Stomach (tissue), 9 donors: ENCODE results near the gene KLF5. TPM values are rescaled to one million over a fixed set of nuclear protein-coding genes. Genes with fewer than 3 reads are reported as not detected.

Experiments
- DNase-seq, 2 donors: peaks; one replicate each; pipeline versions ENCODE4 v3.0.0 to v3.0.0-alpha.2; 2013 to 2019
- H3K27ac ChIP-seq, 5 donors: fragments of 200-600 bp in 4 of 5; sonication (generic) in 4 of 5; one replicate each; pipeline ENCODE4 v1.5.1; 2013 to 2019; ENCODE audit warnings: mild to moderate bottlenecking in 1 of 5, moderate library complexity in 1 of 5
- H3K27me3 ChIP-seq, 3 donors: fragments of 200-600 bp; sonication (generic); one replicate each; pipeline ENCODE4 v1.5.1; 2017 to 2019; ENCODE audit warnings: mixed run types in 1 of 3
- H3K36me3 ChIP-seq, 4 donors: fragments of 200-600 bp; sonication (generic); 1 replicate in 3 of 4; 2 replicates in 1 of 4; pipeline ENCODE4 v1.5.1; 2016 to 2019
- H3K4me1 ChIP-seq, 4 donors: fragments of 200-600 bp; sonication (generic); one replicate each; pipeline ENCODE4 v1.5.1; 2016 to 2019
- H3K4me3 ChIP-seq, 4 donors: fragments of 200-600 bp; sonication (generic) in 3 of 4; one replicate each; pipeline ENCODE4 v1.5.1; 2016 to 2019; ENCODE audit warnings: mild to moderate bottlenecking in 1 of 4
- H3K9me3 ChIP-seq, 4 donors: fragments of 200-600 bp; sonication (generic); one replicate each; pipeline ENCODE4 v1.5.1; 2016 to 2019
- EP300 ChIP-seq: sonication (generic); formaldehyde crosslinking; IDR thresholded peaks from one replicate; pipeline ENCODE4 v1.6.1; 2017; ENCODE audit warnings: antibody characterized with exemption
- POLR2A ChIP-seq, 4 donors: fragments of 450-650 bp; IDR thresholded peaks; one replicate each; pipeline ENCODE4 v1.6.1; 2016; ENCODE audit warnings: antibody characterized with exemption in 4 of 4, control low read depth in 2 of 4, mild to moderate bottlenecking in 1 of 4, moderate library complexity in 1 of 4
- POLR2AphosphoS5 ChIP-seq, 3 donors: sonication (generic); formaldehyde crosslinking; IDR thresholded peaks; one replicate each; pipeline ENCODE4 v1.6.1; 2016; ENCODE audit warnings: antibody characterized with exemption in 3 of 3
- WGBS, 5 donors: extraction: QIAGEN DNeasy Blood & Tissue Kit in 3 of 5; methylation state at CpG; one replicate each; pipeline versions ENCODE4 v1.1.5 to v1.1.7; 2013 to 2018; 5-methylcytosine and 5-hydroxymethylcytosine counted together
- intact Hi-C: fragments of 100-400 bp; cut with DNase I; formaldehyde crosslinking; loops from one replicate; pipeline ENCODE4 v1.15.1; 2023; ENCODE audit warnings: low total_unique reads
- polyA plus RNA-seq, 3 donors: library from polyadenylated mRNA; stranded (reverse); fragments of 200-250 nt; gene quantifications; one replicate each; pipeline ENCODE4 v1.2.3, GENCODE V29; 2013
- total RNA-seq, 5 donors: library from RNA; depleted of rRNA; stranded (reverse); fragments of >200 nt; gene quantifications; one replicate each; pipeline versions ENCODE4 v1.1.0 to v1.2.3, GENCODE V29; 2014 to 2016
- TF ChIP-seq, protein P1 (sequence below), 7 experiments: fragments of 450-650 bp in 4 of 7; fragments of 200-600 bp in 3 of 7; sonication (generic) in 3 of 7; IDR thresholded peaks; one replicate each; pipeline ENCODE4 v1.5.1; 2016 to 2019; ENCODE audit warnings: antibody characterized with exemption in 7 of 7, control low read depth in 2 of 7, mild to moderate bottlenecking in 1 of 7
- donor health status: healthy with polysubstance abuse.
- donor health status: Bipolar disorder and iron deficiency.
- donor health status: healthy.

KLF5 gene
- total and polyA plus RNA-seq, 8 donors, result 23.7 to 585 (median 78.1) TPM

DNA sequence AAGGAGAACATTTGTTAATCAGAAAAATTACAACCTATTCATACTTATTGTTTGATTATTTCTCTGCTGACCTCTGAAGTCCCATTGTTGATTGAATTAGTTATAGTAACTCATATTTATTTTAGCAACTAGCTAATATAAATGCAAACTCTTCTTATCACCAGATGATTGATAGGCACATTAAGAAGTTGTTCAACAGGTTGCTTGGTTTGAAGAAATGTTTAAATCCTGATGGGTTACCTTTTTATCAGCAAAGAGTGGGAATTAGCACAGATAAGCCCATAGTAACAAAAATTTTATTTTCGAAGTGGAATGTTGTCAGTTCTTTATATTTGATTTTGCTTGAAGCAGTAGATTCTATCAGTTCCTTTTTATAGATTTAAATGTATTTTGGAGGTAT, 44.4 kb downstream of the KLF5 start:
- Histone ChIP-seq H3K27ac (peak overlapping the region in 3 of 5 donors; percentile 29 to 57 (median 35)), H3K4me1 (peaks cover 0 to 7% (median 2%) of the 10 kb centered on the region in 4 donors), H3K4me3 (no peak overlapping the region), H3K36me3 (no peaks in the 10 kb centered on the region), H3K9me3 (no peaks in the 10 kb centered on the region), H3K27me3 (no peaks in the 10 kb centered on the region)
- WGBS, 5 donors, result 18 to 35% (median 24%) methylated on average over 1 of the region's 1 CpG
- peak in 1 of 2 donors; percentile 78 for DNase-seq
- no peak for TF ChIP-seq POLR2A (IDR thresholded peaks at IDR 0.05)
- peak in 2 of 3 donors; percentile 25 to 50 for TF ChIP-seq POLR2AphosphoS5 (IDR thresholded peaks at IDR 0.05)
- intact Hi-C loops, result no loop called here

DNA sequence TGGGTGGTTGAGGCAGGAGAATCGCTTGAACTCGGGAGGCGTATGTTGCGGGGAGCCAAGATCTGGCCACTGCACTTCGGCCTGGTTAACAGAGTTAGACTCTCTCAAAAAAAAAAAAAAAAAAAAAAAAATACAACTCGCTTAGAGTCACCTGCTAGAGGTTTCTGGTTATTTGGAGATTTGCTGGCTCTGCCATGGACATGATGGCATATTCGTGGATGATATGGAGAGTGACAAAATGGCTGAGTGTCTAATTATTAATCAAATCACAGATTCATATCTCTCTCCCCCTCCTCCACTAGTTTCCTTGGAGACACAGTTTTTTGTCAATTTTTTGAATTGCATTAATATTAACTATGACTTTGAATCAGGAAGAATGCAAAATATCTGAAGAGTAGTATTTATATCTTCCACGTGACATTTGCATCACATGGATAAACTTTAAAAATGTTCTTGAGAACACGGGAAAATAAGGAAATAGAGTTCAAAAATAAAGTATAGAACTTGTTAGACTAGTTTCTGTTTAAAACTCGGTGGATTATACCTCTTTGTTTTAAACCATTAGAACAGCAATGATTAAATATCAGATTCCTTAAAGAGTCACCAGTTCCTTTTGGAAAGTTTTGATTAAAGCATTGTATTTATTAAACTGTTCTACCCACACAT, 47.8 kb downstream of the KLF5 start:
- peak in 1 of 2 donors; percentile 41 for DNase-seq
- WGBS, 5 donors, result 39 to 58% (median 47%) methylated on average over 10 of the region's 10 CpGs
- intact Hi-C loops, result no loop called here

DNA sequence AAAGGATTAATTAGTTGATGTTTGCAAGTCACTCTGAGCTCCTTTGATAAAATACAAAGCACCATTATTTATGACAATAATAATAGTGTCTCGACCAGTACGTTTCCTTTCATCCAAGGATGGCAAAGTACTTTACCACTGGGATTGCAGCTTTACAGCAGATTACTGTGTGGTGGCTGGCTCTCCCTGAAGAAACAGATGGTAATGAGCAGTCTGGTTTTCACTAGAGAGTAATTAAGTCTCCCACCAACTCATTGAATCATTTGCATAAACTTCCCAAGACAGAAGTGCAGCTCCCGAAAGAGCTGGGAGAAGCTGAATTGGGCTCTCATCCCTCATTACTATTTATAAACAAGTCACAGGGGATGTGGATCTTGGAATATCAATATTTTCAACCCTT, 48.7 kb downstream of the KLF5 start:
- Histone ChIP-seq H3K27me3 (no peaks in the 10 kb centered on the region), H3K4me1 (peaks cover 0 to 2% (median 0%) of the 10 kb centered on the region in 4 donors), H3K27ac (no peak overlapping the region), H3K4me3 (no peak overlapping the region), H3K9me3 (no peaks in the 10 kb centered on the region), H3K36me3 (no peaks in the 10 kb centered on the region)
- 49 to 61% (median 55%) methylated on average over 3 of the region's 3 CpGs for WGBS, 5 donors
- no peak for TF ChIP-seq POLR2AphosphoS5 (IDR thresholded peaks at IDR 0.05)
- TF ChIP-seq, protein P1, sequence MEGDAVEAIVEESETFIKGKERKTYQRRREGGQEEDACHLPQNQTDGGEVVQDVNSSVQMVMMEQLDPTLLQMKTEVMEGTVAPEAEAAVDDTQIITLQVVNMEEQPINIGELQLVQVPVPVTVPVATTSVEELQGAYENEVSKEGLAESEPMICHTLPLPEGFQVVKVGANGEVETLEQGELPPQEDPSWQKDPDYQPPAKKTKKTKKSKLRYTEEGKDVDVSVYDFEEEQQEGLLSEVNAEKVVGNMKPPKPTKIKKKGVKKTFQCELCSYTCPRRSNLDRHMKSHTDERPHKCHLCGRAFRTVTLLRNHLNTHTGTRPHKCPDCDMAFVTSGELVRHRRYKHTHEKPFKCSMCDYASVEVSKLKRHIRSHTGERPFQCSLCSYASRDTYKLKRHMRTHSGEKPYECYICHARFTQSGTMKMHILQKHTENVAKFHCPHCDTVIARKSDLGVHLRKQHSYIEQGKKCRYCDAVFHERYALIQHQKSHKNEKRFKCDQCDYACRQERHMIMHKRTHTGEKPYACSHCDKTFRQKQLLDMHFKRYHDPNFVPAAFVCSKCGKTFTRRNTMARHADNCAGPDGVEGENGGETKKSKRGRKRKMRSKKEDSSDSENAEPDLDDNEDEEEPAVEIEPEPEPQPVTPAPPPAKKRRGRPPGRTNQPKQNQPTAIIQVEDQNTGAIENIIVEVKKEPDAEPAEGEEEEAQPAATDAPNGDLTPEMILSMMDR (IDR thresholded peaks at IDR 0.05), result no peak
- TF ChIP-seq EP300, result no peak
- TF ChIP-seq POLR2A (IDR thresholded peaks at IDR 0.05), result no peak
- no peak for DNase-seq
- intact Hi-C loops, result no loop called here

More for the DNA sequence above, 47.8 kb downstream of the KLF5 start:
- TF ChIP-seq POLR2AphosphoS5 (IDR thresholded peaks at IDR 0.05) (no peak), POLR2A (IDR thresholded peaks at IDR 0.05) (no peak), EP300 (no peak)
- TF ChIP-seq, protein P1 (IDR thresholded peaks at IDR 0.05), result no peak
- Histone ChIP-seq H3K36me3 (no peaks in the 10 kb centered on the region), H3K27me3 (no peaks in the 10 kb centered on the region), H3K27ac (peak overlapping the region in 3 of 5 donors; percentile 11 to 49 (median 39)), H3K4me1 (peaks cover 0 to 3% (median 2%) of the 10 kb centered on the region in 4 donors), H3K4me3 (no peak overlapping the region), H3K9me3 (no peaks in the 10 kb centered on the region)

DNA sequence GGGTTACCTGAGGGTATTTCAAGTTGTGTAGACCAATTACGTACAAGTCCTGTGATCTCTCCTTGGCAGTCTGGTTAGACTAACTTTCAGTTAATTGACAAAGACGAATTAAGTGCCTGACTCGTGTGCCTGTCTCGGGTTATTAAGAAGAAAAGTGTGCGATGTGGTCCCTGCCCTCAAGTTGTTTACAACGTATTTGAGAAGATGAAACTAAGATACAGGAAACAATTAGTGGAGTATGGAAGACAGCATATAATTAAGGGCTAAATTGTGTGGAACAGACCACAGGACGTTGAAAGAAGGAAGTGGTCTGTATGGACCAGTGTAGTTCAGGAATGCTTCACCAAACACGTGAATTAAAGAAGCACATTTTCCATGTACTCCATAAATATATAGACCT, 49.2 kb downstream of the KLF5 start:
- Histone ChIP-seq H3K4me3 (no peak overlapping the region), H3K36me3 (no peaks in the 10 kb centered on the region), H3K27ac (no peak overlapping the region), H3K4me1 (no peaks in the 10 kb centered on the region), H3K9me3 (no peaks in the 10 kb centered on the region), H3K27me3 (no peaks in the 10 kb centered on the region)
- intact Hi-C loops, result no loop called here
- DNase-seq, result no peak
- no peak for TF ChIP-seq POLR2A (IDR thresholded peaks at IDR 0.05)
- no peak for TF ChIP-seq POLR2AphosphoS5 (IDR thresholded peaks at IDR 0.05)
- TF ChIP-seq, protein P1 (IDR thresholded peaks at IDR 0.05), result no peak
- TF ChIP-seq EP300, result no peak
- 63 to 80% (median 67%) methylated on average over 8 of the region's 8 CpGs for WGBS, 5 donors

DNA sequence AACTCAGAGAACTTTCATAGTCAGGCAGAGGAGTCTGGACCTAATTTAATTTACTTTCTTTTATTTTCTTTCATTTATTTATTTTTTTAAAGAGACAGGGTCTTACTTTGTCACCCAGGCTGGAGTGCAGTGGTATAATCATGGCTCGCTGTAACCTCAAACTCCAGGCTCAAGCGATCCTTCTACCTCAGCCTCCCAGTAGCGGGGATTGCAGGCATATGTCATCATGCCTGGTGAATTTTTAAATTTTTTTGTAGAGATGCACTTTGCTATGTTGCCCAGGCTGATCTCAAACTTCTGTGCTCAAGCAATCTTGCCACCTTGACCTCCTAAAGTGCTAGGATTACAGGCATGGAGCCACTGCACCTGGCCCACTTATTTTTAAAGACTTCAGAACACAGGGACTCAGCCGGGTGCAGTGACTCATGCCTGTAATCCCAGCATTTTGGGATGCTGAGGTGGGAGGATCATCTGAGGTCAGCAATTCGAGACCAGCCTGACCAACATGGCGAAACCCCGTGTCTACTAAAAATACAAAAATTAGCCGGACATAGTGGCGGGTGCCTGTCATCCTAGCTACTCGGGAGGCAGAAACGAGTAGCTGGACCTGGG, 50.6 kb downstream of the KLF5 start:
- Histone ChIP-seq H3K9me3 (no peaks in the 10 kb centered on the region), H3K4me3 (no peak overlapping the region), H3K27ac (no peak overlapping the region), H3K4me1 (no peaks in the 10 kb centered on the region), H3K36me3 (no peaks in the 10 kb centered on the region), H3K27me3 (no peaks in the 10 kb centered on the region)
- TF ChIP-seq EP300 (no peak), POLR2A (IDR thresholded peaks at IDR 0.05) (no peak), POLR2AphosphoS5 (IDR thresholded peaks at IDR 0.05) (no peak)
- TF ChIP-seq, protein P1 (IDR thresholded peaks at IDR 0.05), result no peak
- no peak for DNase-seq
- intact Hi-C loops, result no loop called here
- WGBS, 5 donors, result 91 to 95% (median 92%) methylated on average over 11 of the region's 11 CpGs
